HG03045 (cell line): ENCODE measurements around the gene OLIG2.

ENCODE experiments used
- ATAC-seq: cut with Tn5 transposase; IDR thresholded peaks from one replicate; pipeline ENCODE4 v1.9.1; 2021; ENCODE audit warnings: mild to moderate bottlenecking, moderate library complexity; ENCODE audit not compliant: unreplicated experiment

Gene OLIG2

DNA sequence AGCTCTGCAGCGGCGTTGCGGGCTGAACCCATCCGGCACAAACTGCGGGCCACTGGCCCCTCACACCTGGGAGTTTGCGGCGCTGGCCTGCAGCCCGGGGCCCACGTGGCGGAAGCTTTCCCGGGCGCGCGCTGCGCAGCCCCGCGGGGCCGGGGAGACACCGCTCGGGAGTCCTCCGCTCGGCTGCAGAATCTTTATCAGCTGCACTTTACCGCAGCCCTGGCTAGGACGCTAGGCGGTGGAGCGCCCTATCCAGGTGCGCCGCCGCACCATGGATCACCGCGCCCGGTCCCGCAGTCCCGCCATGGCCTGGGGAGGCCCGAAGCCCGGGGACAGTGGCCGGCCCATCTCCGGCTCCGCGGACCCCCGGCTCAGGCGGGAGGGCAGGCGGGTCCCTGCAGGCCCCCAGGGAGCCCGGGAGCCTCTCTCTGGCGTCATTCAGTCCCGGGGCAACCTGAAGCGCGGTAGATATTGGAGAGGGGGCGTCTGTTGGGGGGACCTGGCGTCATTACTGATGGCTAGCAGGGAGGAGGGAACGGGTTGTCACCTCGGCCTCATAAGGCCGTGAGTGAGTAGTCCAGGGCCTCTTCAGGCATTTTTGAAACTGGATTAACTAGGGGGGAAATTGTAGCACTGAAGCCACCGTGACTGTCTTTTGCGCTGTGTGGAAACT lies 5.7 kb upstream of the OLIG2 start:
- no peak for ATAC-seq

DNA sequence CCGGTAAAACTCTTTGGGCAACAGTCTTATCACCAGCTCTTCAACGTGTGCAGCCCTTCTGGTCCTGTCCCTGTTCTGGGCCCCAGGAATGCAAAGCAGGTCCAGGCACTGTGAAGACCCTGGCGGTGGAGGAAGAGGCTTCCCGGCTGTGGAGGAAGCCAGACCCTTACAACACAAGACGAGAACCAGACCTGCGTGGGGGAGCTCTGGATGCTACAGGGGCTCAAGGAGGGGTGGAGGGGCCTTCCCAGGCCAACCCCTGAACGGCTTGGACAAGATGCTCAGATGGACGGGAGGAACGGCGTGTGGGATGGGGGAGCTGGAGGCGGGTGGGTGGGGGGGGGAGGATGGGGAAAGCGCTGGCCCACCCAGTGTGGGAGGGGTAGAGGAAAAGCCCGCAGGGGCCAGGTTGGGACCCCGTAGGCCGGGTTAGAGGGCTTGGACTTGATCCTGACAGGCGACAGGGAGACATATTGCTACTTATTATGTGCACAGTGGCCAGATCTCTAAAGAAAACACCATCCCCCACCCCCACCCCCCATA lies 5.1 kb upstream of the OLIG2 start:
- no peak for ATAC-seq

DNA sequence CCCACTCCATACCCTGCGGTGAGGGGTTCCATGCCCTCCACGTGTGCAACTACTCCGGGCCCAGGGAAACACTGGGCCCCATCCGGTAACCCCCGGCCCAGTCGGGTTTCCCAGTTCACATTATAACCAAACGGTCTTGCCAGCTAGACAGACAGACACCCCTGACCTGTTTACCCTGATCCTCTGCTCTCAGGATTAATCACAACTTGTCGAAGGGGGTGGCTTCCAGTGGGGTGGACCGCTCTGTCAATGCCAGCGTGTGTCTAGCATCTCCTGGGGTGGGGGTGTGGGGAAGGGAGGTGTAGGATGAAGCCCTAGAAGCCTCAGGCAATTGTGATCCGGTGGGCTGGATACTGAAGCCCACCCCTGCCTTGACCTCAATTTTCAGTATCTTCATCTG lies 4.6 kb upstream of the OLIG2 start:
- ATAC-seq = no peak

DNA sequence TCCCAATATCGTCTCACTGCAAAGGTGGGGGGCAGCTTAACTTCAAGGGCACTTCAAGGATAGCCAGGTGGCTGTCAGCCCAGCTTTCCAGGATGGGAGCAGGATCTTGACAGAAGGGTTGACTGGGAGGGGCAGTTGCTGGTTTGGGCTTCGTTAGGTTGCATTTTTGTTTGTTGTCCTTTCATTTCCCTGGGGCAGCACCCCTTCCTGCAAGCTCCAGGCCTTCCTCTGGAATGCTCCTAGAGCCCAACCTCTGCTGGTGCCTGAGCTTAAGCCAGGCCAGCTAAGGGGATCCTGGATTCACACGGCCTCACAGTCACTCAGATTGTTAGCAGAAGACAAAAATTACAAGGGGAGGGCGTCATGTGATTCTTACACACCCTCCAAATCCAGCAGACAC lies 4.1 kb upstream of the OLIG2 start:
- ATAC-seq = no peak

DNA sequence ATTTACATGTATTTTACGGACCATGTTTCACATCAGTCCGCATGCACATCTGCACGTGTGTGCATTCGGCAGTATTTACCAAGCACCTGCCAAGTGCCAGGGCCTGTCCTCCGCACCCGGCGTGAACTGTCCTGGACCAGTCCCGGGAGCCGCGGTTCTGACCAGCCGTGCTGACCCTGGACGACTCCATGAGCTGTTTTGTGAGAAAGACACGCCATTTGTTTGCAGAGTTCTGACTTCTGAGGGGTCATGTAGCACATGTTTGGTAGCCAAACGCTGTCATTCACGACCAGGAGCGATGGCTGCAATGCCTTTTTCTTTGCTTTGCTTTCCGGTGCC lies 3.3 kb upstream of the OLIG2 start:
- no peak for ATAC-seq

DNA sequence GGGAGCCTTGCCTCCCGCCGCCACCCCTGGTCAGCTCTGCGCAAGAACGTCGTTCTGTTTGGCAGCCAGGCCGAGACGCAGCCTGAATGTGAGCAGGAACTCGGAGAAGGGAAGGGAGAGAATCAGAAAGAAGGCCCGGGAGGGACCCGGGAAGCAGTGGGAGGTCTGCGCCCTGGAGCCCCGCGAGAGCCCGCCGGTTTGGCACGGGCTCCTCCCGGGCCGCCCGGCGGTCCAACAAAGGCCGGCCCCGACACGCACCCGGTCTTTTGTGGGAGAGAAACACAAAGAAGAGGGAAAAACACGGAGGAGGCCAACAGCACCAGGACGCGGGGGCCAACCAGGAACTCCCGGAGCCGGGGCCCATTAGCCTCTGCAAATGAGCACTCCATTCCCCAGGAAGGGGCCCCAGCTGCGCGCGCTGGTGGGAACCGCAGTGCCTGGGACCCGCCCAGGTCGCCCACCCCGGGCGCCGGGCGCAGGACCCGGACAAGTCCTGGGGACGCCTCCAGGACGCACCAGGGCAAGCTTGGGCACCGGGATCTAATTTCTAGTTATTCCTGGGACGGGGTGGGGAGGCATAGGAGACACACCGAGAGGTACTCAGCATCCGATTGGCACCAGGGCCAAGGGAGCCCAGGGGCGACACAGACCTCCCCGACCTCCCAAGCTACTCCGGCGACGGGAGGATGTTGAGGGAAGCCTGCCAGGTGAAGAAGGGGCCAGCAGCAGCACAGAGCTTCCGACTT lies 2.7 kb upstream of the OLIG2 start:
- no peak for ATAC-seq

DNA sequence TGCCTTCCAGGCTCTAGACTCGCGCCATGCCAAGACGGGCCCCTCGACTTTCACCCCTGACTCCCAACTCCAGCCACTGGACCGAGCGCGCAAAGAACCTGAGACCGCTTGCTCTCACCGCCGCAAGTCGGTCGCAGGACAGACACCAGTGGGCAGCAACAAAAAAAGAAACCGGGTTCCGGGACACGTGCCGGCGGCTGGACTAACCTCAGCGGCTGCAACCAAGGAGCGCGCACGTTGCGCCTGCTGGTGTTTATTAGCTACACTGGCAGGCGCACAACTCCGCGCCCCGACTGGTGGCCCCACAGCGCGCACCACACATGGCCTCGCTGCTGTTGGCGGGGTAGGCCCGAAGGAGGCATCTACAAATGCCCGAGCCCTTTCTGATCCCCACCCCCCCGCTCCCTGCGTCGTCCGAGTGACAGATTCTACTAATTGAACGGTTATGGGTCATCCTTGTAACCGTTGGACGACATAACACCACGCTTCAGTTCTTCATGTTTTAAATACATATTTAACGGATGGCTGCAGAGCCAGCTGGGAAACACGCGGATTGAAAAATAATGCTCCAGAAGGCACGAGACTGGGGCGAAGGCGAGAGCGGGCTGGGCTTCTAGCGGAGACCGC lies 2.0 kb upstream of the OLIG2 start:
- no peak for ATAC-seq

DNA sequence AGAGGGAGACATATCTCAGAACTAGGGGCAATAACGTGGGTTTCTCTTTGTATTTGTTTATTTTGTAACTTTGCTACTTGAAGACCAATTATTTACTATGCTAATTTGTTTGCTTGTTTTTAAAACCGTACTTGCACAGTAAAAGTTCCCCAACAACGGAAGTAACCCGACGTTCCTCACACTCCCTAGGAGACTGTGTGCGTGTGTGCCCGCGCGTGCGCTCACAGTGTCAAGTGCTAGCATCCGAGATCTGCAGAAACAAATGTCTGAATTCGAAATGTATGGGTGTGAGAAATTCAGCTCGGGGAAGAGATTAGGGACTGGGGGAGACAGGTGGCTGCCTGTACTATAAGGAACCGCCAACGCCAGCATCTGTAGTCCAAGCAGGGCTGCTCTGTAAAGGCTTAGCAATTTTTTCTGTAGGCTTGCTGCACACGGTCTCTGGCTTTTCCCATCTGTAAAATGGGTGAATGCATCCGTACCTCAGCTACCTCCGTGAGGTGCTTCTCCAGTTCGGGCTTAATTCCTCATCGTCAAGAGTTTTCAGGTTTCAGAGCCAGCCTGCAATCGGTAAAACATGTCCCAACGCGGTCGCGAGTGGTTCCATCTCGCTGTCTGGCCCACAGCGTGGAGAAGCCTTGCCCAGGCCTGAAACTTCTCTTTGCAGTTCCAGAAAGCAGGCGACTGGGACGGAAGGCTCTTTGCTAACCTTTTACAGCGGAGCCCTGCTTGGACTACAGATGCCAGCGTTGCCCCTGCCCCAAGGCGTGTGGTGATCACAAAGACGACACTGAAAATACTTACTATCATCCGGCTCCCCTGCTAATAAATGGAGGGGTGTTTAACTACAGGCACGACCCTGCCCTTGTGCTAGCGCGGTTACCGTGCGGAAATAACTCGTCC lies 1.3 kb upstream of the OLIG2 start:
- no peak for ATAC-seq

DNA sequence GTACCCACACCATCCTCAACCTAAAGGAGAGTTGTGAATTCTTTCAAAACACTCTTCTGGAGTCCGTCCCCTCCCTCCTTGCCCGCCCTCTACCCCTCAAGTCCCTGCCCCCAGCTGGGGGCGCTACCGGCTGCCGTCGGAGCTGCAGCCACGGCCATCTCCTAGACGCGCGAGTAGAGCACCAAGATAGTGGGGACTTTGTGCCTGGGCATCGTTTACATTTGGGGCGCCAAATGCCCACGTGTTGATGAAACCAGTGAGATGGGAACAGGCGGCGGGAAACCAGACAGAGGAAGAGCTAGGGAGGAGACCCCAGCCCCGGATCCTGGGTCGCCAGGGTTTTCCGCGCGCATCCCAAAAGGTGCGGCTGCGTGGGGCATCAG lies 638 bp upstream of the OLIG2 start:
- no peak for ATAC-seq

DNA sequence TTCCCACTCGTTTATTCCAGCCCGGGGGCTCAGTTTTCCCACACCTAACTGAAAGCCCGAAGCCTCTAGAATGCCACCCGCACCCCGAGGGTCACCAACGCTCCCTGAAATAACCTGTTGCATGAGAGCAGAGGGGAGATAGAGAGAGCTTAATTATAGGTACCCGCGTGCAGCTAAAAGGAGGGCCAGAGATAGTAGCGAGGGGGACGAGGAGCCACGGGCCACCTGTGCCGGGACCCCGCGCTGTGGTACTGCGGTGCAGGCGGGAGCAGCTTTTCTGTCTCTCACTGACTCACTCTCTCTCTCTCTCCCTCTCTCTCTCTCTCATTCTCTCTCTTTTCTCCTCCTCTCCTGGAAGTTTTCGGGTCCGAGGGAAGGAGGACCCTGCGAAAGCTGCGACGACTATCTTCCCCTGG lies 716 bp downstream of the OLIG2 start:
- no peak for ATAC-seq

DNA sequence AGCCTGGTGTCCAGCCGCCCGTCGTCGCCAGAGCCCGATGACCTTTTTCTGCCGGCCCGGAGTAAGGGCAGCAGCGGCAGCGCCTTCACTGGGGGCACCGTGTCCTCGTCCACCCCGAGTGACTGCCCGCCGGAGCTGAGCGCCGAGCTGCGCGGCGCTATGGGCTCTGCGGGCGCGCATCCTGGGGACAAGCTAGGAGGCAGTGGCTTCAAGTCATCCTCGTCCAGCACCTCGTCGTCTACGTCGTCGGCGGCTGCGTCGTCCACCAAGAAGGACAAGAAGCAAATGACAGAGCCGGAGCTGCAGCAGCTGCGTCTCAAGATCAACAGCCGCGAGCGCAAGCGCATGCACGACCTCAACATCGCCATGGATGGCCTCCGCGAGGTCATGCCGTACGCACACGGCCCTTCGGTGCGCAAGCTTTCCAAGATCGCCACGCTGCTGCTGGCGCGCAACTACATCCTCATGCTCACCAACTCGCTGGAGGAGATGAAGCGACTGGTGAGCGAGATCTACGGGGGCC lies 1.2 kb downstream of the OLIG2 start:
- no peak for ATAC-seq

DNA sequence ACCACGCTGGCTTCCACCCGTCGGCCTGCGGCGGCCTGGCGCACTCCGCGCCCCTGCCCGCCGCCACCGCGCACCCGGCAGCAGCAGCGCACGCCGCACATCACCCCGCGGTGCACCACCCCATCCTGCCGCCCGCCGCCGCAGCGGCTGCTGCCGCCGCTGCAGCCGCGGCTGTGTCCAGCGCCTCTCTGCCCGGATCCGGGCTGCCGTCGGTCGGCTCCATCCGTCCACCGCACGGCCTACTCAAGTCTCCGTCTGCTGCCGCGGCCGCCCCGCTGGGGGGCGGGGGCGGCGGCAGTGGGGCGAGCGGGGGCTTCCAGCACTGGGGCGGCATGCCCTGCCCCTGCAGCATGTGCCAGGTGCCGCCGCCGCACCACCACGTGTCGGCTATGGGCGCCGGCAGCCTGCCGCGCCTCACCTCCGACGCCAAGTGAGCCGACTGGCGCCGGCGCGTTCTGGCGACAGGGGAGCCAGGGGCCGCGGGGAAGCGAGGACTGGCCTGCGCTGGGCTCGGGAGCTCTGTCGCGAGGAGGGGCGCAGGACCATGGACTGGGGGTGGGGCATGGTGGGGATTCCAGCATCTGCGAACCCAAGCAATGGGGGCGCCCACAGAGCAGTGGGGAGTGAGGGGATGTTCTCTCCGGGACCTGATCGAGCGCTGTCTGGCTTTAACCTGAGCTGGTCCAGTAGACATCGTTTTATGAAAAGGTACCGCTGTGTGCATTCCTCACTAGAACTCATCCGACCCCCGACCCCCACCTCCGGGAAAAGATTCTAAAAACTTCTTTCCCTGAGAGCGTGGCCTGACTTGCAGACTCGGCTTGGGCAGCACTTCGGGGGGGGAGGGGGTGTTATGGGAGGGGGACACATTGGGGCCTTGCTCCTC lies 1.9 kb downstream of the OLIG2 start:
- ATAC-seq = no peak

DNA sequence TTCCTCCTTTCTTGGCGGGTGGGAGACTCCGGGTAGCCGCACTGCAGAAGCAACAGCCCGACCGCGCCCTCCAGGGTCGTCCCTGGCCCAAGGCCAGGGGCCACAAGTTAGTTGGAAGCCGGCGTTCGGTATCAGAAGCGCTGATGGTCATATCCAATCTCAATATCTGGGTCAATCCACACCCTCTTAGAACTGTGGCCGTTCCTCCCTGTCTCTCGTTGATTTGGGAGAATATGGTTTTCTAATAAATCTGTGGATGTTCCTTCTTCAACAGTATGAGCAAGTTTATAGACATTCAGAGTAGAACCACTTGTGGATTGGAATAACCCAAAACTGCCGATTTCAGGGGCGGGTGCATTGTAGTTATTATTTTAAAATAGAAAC lies 2.5 kb downstream of the OLIG2 start:
- no peak for ATAC-seq

DNA sequence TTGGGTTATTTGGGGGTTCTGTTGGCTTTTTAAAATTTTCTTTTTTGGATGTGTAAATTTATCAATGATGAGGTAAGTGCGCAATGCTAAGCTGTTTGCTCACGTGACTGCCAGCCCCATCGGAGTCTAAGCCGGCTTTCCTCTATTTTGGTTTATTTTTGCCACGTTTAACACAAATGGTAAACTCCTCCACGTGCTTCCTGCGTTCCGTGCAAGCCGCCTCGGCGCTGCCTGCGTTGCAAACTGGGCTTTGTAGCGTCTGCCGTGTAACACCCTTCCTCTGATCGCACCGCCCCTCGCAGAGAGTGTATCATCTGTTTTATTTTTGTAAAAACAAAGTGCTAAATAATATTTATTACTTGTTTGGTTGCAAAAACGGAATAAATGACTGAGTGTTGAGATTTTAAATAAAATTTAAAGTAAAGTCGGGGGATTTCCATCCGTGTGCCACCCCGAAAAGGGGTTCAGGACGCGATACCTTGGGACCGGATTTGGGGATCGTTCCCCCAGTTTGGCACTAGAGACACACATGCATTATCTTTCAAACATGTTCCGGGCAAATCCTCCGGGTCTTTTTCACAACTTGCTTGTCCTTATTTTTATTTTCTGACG lies 3.1 kb downstream of the OLIG2 start:
- ATAC-seq = no peak

DNA sequence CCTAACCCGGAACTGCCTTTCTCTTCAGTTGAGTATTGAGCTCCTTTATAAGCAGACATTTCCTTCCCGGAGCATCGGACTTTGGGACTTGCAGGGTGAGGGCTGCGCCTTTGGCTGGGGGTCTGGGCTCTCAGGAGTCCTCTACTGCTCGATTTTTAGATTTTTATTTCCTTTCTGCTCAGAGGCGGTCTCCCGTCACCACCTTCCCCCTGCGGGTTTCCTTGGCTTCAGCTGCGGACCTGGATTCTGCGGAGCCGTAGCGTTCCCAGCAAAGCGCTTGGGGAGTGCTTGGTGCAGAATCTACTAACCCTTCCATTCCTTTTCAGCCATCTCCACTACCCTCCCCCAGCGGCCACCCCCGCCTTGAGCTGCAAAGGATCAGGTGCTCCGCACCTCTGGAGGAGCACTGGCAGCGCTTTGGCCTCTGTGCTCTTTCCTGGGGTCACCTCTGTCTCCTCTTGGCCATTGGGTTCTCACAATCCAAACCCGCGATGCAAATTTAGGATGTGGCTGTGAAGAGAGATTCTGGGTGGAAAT lies 3.7 kb downstream of the OLIG2 start:
- no peak for ATAC-seq

DNA sequence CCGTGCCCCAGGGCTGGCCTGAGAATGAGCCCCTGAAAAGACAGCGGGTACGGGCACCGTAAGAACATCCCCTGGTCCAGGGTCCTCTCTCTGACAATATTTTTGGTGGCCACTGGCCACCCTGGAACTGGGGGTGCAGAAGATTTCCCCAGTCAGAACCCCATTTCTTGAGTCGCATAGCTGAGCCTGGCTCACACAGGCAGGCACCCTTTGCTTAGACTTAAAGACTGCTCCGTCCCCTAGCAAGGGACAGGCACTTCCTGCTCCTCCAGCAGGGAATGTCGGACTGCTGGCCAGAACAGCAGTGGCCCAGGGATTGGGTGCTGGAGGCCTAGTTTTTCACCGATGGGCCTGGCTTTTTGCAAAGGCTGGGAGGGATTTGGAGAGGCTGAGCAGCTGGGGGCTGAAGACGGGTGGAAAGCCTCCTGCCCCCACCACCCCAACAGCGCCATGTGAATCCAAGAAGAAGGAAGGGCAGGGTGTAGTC lies 4.3 kb downstream of the OLIG2 start:
- no peak for ATAC-seq

DNA sequence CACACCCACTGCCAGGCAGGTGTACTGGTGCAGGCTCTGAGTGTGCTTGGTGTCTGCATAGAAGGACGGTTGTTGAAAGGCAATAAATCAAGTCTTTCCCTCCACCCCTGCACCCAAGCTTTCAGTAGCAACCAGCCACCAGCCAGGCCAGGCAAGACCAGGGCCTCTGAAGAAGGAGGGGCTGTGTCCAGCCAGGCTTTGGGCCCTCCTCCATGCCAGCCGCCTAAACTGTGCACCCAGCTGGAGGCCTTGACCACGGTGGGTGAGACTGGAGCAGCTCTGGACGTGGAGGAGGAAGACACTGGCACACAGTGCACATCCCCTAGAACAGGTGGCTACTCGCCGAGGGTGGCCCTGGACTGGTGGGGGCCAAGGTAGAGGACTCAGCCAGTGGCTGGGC lies 4.9 kb downstream of the OLIG2 start:
- ATAC-seq = no peak

DNA sequence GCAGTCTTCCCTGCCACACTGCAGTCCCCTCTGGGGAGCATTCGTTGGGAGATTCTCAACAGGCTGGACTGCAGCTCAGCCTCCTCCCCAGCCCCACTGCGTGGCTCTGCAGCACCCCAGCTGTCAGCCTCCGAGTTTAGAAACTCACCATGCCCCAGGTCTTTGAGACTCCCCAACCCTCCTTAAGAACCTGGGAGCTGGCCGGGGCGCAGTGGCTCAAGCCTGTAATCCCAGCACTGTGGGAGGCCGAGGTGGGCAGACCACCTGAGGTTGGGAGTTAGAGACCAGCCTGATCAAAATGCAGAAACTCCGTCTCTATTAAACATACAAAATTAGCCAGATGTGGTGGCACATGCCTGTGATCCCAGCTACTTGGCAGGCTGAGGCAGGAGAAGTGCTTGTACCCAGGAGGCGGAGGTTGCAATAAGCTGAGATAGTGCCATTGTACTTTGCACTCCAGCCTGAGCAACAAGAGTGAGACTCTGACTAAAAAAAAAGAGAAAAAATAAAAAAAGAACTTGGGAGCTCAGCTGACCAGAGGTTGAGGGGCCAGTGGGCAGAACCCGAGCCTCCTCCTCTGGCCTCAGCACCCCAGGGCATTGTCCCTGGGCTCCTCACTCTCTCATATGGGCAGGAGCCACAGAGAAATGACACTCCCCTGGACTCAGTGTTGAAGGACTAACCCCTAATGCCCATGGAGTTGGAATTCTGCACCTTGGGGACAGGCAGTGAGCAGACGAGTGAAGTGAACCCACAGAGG lies 5.6 kb downstream of the OLIG2 start:
- ATAC-seq = no peak
